H1 (cell line): ENCODE measurements around the gene CACNA2D3. TPM values are rescaled to one million over a fixed set of nuclear protein-coding genes. Genes with fewer than 3 reads are reported as not detected.

Source experiments
- BCL11A ChIP-seq, 2 experiments: IDR thresholded peaks; one replicate each; pipeline ENCODE4 v1.6.1; 2011; ENCODE audit warnings: low read depth in 2 of 2, low read length in 2 of 2, mild to moderate bottlenecking in 2 of 2
- BRCA1 ChIP-seq: IDR thresholded peaks from 2 replicates; pipeline ENCODE4 v1.6.1; 2012; ENCODE audit warnings: low read depth, low read length, improper control_type of control experiment
- CHD1 ChIP-seq: IDR thresholded peaks from 2 replicates; pipeline ENCODE4 v1.6.1; 2012; ENCODE audit warnings: low read depth, low read length, improper control_type of control experiment
- FOSL1 ChIP-seq: IDR thresholded peaks from 2 replicates; pipeline ENCODE4 v1.6.1; 2011; ENCODE audit warnings: mild to moderate bottlenecking, low read depth, low read length, moderate library complexity; ENCODE audit not compliant: insufficient read depth
- HDAC6 ChIP-seq: IDR thresholded peaks from one replicate; pipeline ENCODE4 v1.7.1; 2012; ENCODE audit warnings: low read depth, mild to moderate bottlenecking, inconsistent platforms, low read length, moderate library complexity
- POLR2A ChIP-seq, 2 experiments: IDR thresholded peaks; 1 replicate in 1 of 2; 2 replicates in 1 of 2; pipeline ENCODE4 v1.6.1; 2011; ENCODE audit warnings: low read depth in 2 of 2, low read length in 2 of 2, mild to moderate bottlenecking in 2 of 2; ENCODE audit errors: control extremely low read depth in 1 of 2
- polyA plus RNA-seq, 7 experiments: library from polyadenylated mRNA; depleted of rRNA in 3 of 7; stranded (reverse) in 5 of 7; unstranded in 2 of 7; fragments of >200 nt in 5 of 7; fragments of 200-250 nt in 2 of 7; gene quantifications; 1 replicate in 5 of 7; 2 replicates in 1 of 7; 4 replicates in 1 of 7; pipeline versions ENCODE4 v1.2.1 to v1.2.3, GENCODE V29; 2011 to 2013; ENCODE audit warnings: missing spikeins in 2 of 7, mixed read lengths in 2 of 7
- total RNA-seq: library from RNA; stranded (reverse); fragmentation: NEBNext Ultra II Directional; extraction: Animal tissue kit (Norgen Biotek cat#: 25700); gene quantifications from 2 replicates; pipeline ENCODE4 v1.2.1, GENCODE V29; 2021

The CACNA2D3 gene
- total and polyA plus RNA-seq, 2 of the 8 experiments (the other 6 are each of a cell fraction or from before 2014, with no cell fraction given): 1.5 to 1.8 TPM

DNA sequence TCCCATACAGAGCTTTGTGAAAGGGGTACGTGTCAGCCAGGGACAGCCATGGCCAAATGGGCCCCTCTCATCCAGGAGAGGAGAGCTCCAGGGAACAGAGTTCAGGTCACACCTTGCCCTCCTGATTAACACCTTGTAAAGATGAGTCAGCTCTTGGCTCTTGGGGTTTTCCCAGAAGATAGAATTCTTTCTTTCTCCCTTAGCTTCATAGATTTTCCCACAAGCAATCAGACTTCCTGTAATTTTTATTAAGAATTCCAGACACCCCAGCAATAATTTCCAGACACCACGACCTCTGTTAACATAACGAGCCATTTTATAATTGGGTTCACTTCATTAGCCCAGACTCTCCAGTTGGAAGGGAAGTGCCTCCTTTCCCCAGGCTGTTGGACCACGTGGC lies 719.1 kb downstream of the CACNA2D3 start (continued):
- TF ChIP-seq FOSL1 (no peak), CHD1 (no peak), POLR2A (IDR thresholded peaks at IDR 0.05; ENCODE audit: control extremely low read depth in 1 of 2, low read depth in 2 of 2, low read length in 2 of 2) (no peak), BRCA1 (no peak), HDAC6 (no peak), BCL11A (IDR thresholded peaks at IDR 0.05; ENCODE audit: low read depth in 2 of 2, low read length in 2 of 2) (no peak)
